Activated naive CD8-positive, alpha-beta T cell treated with anti-CD3 and anti-CD28 coated beads, Interleukin-2, amount 10 ng/mL, durations not matched to agents 7 days and 5 days (primary cell): ENCODE measurements around the gene DNAJC5G. TPM values are rescaled to one million over a fixed set of nuclear protein-coding genes. Genes with fewer than 3 reads are reported as not detected.
"Not testable (repeated sequence)": the region's sequence is repeated elsewhere in the genome, so short reads cannot be mapped to it uniquely, and the experiment has no call there.

Source experiments
- ATAC-seq: fragments of 150-1000 bp; cut with Tn5 transposase; one replicate; pipeline ENCODE4 v1.10.0; 2021; ENCODE audit warnings: low read depth, moderate library complexity
- POLR2A ChIA-PET: fragments of 350-600 bp; sonication (Branson Sonifier 250); formaldehyde crosslinking; loops from one replicate; lab custom pipeline; 2021; ENCODE audit warnings: antibody characterized with exemption; lab: Charles Lee
- DNase-seq: peaks from one replicate; pipeline ENCODE4 v3.0.0; 2021
- H3K27ac Mint-ChIP-seq: one replicate; pipeline ENCODE4 v1.8.0; 2022; ENCODE audit warnings: mild to moderate bottlenecking, mixed read lengths
- H3K27me3 Mint-ChIP-seq: one replicate; pipeline ENCODE4 v1.8.0; 2022; ENCODE audit warnings: mild to moderate bottlenecking, moderate library complexity, mixed read lengths
- H3K36me3 Mint-ChIP-seq: one replicate; pipeline ENCODE4 v1.8.0; 2021; ENCODE audit warnings: mild to moderate bottlenecking, mixed read lengths
- H3K4me1 Mint-ChIP-seq: one replicate; pipeline ENCODE4 v1.8.0; 2021; ENCODE audit warnings: mixed read lengths
- H3K4me3 Mint-ChIP-seq: one replicate; pipeline ENCODE4 v1.8.0; 2022; ENCODE audit warnings: mild to moderate bottlenecking, moderate library complexity, mixed read lengths
- H3K9me3 Mint-ChIP-seq: one replicate; pipeline ENCODE4 v1.8.0; 2021; ENCODE audit warnings: mixed read lengths
- total RNA-seq, 2 experiments: library from RNA; stranded (reverse); gene quantifications; one replicate each; pipeline ENCODE4 v1.2.3, GENCODE V29; 2021

DNAJC5G gene
- total RNA-seq, 2 experiments from 2014 or later, result not detected

- peak overlapping the region; percentile 75 for H3K4me3 Mint-ChIP-seq
- POLR2A ChIA-PET, result no interaction called here
These were observed 13.8 kb upstream of the DNAJC5G start for GRCh38 chr2:27261241-27261925.

GRCh38 chr2:27261926-27262298 lies 13.3 kb upstream of the DNAJC5G start:
- no peaks in the 10 kb centered on the region for H3K36me3 Mint-ChIP-seq

More at GRCh38 chr2:27261241-27261925, 13.8 kb upstream of the DNAJC5G start:
- Mint-ChIP-seq H3K27ac (no peak overlapping the region), H3K27me3 (peaks cover 48% of the 10 kb centered on the region), H3K36me3 (no peaks in the 10 kb centered on the region), H3K4me1 (peaks cover 22% of the 10 kb centered on the region), H3K9me3 (no peaks in the 10 kb centered on the region)
- DNase-seq (no peak), ATAC-seq (no peak)

GRCh38 chr2:27262379-27263286 lies 12.6 kb upstream of the DNAJC5G start, which contains the start of gene SLC30A3:
Gene SLC30A3, minus strand, starts transcription at chr2:27263047. Its CDS starts 141 bp downstream, at chr2:27262906.
- peaks cover 46% of the 10 kb centered on the region for H3K27me3 Mint-ChIP-seq
- ATAC-seq (peak; percentile 65), DNase-seq (peak; percentile 79)
- peaks cover 22% of the 10 kb centered on the region for H3K4me1 Mint-ChIP-seq
- peak within 1 kb of the TSS; percentile 81 for H3K4me3 Mint-ChIP-seq
- H3K36me3 Mint-ChIP-seq, result no peaks in the 10 kb centered on the region
- POLR2A ChIA-PET, result interaction anchor here (0.8 to 1.0 kb wide), 2 partner anchors 14 to 40 kb away, joined by 3 read pairs; no protein-coding TSS in a partner anchor
- no peak within 1 kb of the TSS for H3K27ac Mint-ChIP-seq
- no peaks in the 10 kb centered on the region for H3K9me3 Mint-ChIP-seq

More at GRCh38 chr2:27261926-27262298, 13.3 kb upstream of the DNAJC5G start:
- DNase-seq (no peak), ATAC-seq (no peak)
- H3K27me3 Mint-ChIP-seq, result peaks cover 46% of the 10 kb centered on the region
- H3K9me3 Mint-ChIP-seq, result no peaks in the 10 kb centered on the region
- H3K4me1 Mint-ChIP-seq, result peaks cover 22% of the 10 kb centered on the region
- POLR2A ChIA-PET, result no interaction called here
- H3K27ac Mint-ChIP-seq, result no peak overlapping the region
- H3K4me3 Mint-ChIP-seq, result peak overlapping the region; percentile 75

DNA sequence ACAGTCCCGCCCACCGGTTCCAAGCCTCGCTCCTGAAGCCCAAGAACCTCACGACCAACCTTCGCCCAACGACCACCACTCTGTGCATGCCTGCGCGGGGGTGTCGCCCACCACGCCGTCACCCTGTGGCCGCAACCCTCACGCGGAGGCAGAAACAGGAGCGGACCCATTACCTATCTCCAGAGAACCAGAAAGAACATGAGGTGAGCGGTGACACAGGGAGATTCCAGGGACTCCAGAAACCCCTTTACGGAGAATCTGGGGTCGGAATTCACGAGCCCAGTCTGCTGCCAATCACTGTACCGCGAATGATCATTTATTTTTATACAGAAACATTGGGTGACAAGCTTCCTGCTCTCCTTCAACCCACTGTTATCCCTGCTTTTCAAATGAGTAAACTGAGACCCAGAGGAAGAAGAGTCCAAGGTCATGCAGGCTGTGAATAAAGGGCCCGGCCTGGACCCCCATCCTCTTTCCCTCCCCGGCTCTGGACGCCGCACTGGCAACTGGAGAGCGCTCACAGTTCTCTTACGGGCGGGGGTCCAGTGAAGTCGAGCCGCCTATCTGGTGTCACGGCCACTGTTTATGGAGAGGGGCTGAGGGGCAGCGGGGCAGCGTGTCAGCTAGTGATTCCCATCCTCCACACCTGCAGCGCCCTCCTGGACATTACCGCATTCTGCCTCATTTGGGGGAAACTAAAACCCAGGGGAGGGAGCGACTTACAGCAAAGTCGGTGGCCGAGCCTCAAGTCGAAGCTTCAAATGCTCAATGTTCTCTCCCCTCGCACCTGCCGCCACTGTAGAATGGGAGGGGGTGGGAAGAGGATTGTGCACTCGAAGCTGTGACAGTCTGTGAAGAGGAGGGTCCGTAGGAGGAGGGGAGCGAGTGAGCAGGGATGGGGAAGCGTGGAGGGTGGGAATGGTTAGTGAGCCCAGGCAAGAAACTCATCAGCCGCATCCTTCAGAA lies 11.7 kb upstream of the DNAJC5G start:
- Mint-ChIP-seq H3K9me3 (no peaks in the 10 kb centered on the region), H3K27me3 (peaks cover 46% of the 10 kb centered on the region), H3K4me3 (peak overlapping the region; percentile 81), H3K36me3 (no peaks in the 10 kb centered on the region), H3K4me1 (peaks cover 22% of the 10 kb centered on the region), H3K27ac (no peak overlapping the region)
- ATAC-seq (no peak), DNase-seq (no peak)
- POLR2A ChIA-PET, result interaction anchor here (0.8 to 1.0 kb wide), 2 partner anchors 15 to 39 kb away, joined by 3 read pairs; no protein-coding TSS in a partner anchor

- Mint-ChIP-seq H3K9me3 (no peaks in the 10 kb centered on the region), H3K4me1 (peaks cover 22% of the 10 kb centered on the region), H3K27ac (no peak overlapping the region), H3K4me3 (peak overlapping the region; percentile 81), H3K27me3 (peaks cover 41% of the 10 kb centered on the region), H3K36me3 (no peaks in the 10 kb centered on the region)
- DNase-seq, result peak; percentile 48
- POLR2A ChIA-PET, result interaction anchor here (0.9 kb wide), 1 partner anchor 52 kb away, joined by 3 read pairs; the partner anchor contains the start of genes ATRAID and SLC5A6
- no peak for ATAC-seq
These were observed 10.9 kb upstream of the DNAJC5G start for GRCh38 chr2:27264253-27264752.

- Mint-ChIP-seq H3K27me3 (peaks cover 43% of the 10 kb centered on the region), H3K27ac (no peak overlapping the region), H3K4me3 (peak overlapping the region; percentile 68), H3K4me1 (peaks cover 22% of the 10 kb centered on the region), H3K9me3 (no peaks in the 10 kb centered on the region), H3K36me3 (no peaks in the 10 kb centered on the region)
- POLR2A ChIA-PET, result interaction anchor here (0.5 to 1.2 kb wide), 4 partner anchors 13 to 65 kb away, joined by 3 to 4 read pairs (median 3); partner anchors contain the start of genes ATRAID and SLC5A6
- peak; percentile 59 for DNase-seq
- ATAC-seq, result no peak
These were observed 10.3 kb upstream of the DNAJC5G start for GRCh38 chr2:27264753-27265535.

DNA sequence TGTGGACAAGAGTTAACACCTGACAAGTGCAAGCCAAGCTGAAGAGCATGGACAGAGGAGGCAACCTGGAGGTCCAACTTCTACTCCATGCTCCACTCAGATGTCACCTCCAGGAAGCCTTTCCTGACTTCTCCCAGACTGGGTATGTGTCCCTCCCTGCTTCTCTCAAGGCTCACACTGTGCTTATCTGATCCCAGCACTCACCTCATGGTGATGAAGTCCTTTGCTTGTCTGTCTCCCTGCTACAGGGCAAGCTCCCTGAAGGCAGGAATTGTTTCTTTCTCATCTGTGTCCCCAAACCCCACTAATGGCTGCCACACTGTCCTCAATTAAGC lies 9.7 kb upstream of the DNAJC5G start:
- Mint-ChIP-seq H3K27ac (no peak overlapping the region), H3K4me1 (peaks cover 22% of the 10 kb centered on the region), H3K27me3 (peaks cover 40% of the 10 kb centered on the region), H3K4me3 (no peak overlapping the region), H3K9me3 (no peaks in the 10 kb centered on the region), H3K36me3 (no peaks in the 10 kb centered on the region)
- POLR2A ChIA-PET, result interaction anchor here (0.5 to 1.2 kb wide), 3 partner anchors 13 to 65 kb away, joined by 3 to 4 read pairs (median 3); no protein-coding TSS in a partner anchor
- DNase-seq, result no peak
- no peak for ATAC-seq

- H3K27ac Mint-ChIP-seq, H3K9me3 Mint-ChIP-seq, ATAC-seq, POLR2A ChIA-PET, DNase-seq, H3K36me3 Mint-ChIP-seq, H3K4me3 Mint-ChIP-seq: not testable (repeated sequence)
- Mint-ChIP-seq H3K4me1 (peaks cover 19% of the 10 kb centered on the region), H3K27me3 (peaks cover 29% of the 10 kb centered on the region)
These were observed 6.9 kb upstream of the DNAJC5G start for GRCh38 chr2:27268296-27268695.

DNA sequence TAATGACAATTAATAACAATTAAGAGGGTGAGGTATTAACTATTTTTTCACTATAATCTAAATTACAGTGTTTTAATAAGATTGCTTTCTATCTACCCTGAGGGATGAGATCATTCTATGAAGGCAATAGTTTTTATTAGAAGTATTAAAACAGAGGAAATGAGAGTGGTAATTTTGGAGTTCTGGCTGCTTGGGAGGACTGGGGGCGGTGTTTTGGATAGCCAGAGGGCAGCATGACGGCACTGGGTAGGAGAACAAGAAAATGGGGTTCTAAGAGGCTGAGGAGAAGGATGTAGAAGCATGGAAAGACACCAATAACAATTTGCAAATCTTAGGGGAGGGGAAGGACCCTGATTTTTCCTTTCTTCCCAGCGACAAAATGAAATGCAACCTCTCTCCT lies 5.1 kb upstream of the DNAJC5G start:
- Mint-ChIP-seq H3K36me3 (no peaks in the 10 kb centered on the region), H3K27ac (no peak overlapping the region), H3K4me1 (peaks cover 8% of the 10 kb centered on the region), H3K9me3 (no peaks in the 10 kb centered on the region), H3K4me3 (no peak overlapping the region), H3K27me3 (peaks cover 18% of the 10 kb centered on the region)
- POLR2A ChIA-PET, result no interaction called here
- DNase-seq (no peak), ATAC-seq (no peak)

- POLR2A ChIA-PET, result no interaction called here
- no peaks in the 10 kb centered on the region for H3K9me3 Mint-ChIP-seq
- ATAC-seq (no peak), DNase-seq (no peak)
- H3K27ac Mint-ChIP-seq, result no peak overlapping the region
- H3K4me3 Mint-ChIP-seq, result no peak overlapping the region
- no peaks in the 10 kb centered on the region for H3K36me3 Mint-ChIP-seq
- H3K27me3 Mint-ChIP-seq, result peaks cover 18% of the 10 kb centered on the region
- peaks cover 7% of the 10 kb centered on the region for H3K4me1 Mint-ChIP-seq
These were observed 4.6 kb upstream of the DNAJC5G start for GRCh38 chr2:27270670-27271069.

DNA sequence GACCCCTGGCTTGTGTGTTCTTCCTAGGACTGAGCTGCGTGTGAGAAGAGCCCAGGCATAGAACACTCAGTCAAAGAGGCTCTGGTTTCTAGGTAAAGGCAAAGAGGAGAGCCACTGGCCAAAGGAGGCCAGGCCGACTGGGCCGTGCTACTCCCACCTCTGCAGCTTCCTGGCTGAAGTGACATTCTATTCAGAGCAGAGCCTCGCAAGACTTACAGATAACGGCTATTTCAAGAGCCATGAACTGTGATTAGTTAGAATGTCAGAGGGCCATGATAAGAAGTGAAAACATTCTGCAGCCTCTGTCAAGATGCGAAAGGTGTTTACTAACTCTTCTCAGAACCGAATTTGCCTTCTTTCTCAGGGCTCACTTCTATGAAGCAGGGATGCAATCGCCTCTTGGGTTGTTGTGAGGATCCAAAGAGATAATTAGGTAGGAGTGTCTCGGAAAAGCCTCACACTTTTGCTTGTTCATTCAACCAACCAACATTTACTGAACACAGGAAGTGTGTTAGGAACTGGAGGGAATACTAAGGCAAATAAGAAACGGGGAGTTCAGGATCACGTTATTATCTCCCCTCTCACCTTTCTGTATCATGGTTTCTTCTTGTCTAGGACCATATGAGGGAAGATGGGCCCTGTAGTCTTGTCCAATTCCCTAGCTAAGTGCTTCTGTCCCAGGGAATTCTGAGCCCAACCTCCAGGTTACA lies 3.4 kb upstream of the DNAJC5G start:
- POLR2A ChIA-PET, result no interaction called here
- H3K4me1 Mint-ChIP-seq, result peaks cover 7% of the 10 kb centered on the region

More for the DNA sequence above, 3.4 kb upstream of the DNAJC5G start:
- H3K4me3 Mint-ChIP-seq, result no peak overlapping the region
- no peaks in the 10 kb centered on the region for H3K36me3 Mint-ChIP-seq
- no peak for DNase-seq
- no peaks in the 10 kb centered on the region for H3K9me3 Mint-ChIP-seq
- no peak for ATAC-seq
- H3K27me3 Mint-ChIP-seq, result peaks cover 18% of the 10 kb centered on the region
- H3K27ac Mint-ChIP-seq, result no peak overlapping the region
